Measurements from ENCODE around the gene ORC3.
"Not testable (repeated sequence)": the region's sequence is repeated elsewhere in the genome, so short reads cannot be mapped to it uniquely, and the experiment has no call there.

ORC3 gene

DNA sequence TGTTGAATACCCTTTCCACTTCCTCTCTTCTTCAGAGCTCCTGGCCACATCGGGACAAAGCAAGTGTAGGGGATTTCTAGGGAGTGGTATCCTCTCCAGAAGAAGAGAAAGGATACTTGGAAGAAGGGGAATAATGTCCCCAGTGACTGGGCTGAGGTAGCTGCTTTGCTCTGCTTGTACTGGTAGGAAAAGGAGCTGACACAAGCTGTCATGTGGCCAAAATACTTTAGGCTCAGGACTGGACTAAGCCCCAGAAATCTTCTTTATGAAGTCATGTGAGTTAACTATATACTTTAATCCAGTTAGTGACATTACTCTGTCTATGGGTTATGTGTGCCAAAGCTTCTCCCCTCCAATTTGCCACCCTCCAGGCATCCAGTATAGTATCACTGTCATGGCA, 71.6 kb downstream of the ORC3 start:
- DNase-seq = no peak

DNA sequence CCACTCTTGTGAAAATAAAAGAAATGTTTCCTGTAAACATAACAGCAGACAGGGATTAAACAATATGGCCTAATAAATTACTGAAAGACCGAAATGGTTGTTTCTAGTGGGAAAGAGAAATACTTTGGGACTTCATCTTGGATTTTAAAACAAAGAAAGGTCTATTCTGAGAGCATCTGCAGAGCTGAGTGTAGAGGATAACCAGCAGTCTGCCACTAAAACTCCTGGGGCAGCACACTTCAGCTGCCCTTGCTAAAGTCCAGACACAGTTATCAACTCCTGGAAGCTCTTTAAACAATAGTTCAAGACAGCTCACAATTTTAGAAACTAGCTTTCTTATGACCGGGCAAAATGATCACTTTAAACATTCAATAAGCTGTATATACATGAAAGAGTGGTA, 73.5 kb downstream of the ORC3 start:
- no peak for DNase-seq

DNA sequence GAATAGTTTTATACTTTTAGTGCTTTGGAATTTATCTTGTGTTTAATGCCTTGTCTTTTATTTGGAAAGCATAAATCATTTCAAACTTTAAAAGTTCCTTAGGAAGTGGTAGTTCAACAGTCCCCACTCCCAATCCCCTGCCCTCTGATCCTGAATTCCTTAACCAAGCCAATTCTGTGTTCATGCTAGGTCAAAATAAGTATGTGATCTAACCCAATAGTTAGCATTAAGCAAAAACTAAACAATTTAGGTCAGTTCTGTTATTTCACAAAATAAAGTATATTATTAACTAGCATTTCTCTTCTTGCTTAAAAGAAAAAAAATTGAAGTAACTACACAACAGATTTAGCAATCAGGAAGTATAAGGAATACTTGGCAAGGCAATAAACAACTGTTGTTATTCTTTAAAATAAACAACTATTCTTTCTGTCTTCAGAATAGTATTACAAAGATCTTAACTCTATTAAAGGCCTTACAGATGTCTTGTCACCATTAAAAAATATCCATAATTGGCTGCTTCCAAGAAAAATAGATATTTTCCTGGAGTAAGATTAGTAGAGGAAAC, 75.1 kb downstream of the ORC3 start:
- DNase-seq = no peak

DNA sequence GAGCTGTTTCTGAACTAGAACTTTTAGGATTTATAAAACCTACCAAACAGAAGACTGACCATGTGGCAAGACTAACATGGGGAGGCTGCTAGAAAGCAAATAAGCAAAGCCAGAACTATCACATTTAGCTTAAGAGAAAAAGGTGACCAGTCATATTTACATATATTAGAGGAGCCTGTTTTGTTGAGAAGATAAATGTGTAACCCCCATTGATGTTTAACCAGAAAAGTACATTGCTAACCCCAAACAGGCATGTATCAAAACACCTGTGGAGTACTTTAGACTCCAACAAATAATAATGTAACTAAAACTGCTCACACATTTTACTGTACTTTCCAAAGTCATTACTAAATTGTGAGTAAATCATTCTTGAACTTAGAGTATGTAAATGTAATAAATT, 77.1 kb downstream of the ORC3 start:
- no peak for DNase-seq

DNA sequence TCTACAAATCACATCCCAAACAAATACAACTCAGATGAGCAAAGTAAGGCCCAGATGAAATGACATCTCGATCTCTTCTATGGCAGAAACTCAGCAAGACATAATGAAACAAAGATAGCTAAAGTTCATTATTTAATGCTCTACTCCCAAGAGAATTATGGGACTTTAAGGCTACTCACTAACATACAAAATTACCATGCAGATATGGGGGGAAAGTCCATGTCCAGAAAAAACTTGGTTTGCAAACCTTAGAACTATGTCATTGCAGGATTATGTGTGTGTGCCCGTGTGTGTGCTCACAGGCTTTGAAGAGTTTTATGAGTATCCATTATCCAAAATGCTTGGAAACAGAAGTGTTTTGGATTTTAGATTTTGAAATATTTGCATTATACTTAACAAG, 78.1 kb downstream of the ORC3 start:
- DNase-seq = no peak

DNA sequence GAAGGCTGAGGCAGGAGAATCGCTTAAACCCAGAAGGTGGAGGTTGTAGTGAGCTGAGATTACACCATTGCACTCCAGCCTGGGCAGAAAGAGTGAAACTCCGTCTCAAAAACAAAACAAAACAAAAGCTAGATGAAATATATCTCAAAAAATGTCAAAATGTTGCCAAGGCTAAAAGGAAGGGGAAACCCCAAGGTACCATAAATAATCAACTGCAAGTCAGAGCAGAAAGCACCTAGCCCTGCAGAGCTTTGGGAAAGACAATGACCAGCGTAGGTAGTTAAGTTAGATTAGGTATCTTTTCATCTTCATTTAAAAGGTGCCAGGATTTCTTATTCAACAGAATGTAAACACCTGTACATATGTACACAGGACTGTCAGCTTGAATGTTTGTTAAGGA, 79.1 kb downstream of the ORC3 start:
- DNase-seq = no peak

DNA sequence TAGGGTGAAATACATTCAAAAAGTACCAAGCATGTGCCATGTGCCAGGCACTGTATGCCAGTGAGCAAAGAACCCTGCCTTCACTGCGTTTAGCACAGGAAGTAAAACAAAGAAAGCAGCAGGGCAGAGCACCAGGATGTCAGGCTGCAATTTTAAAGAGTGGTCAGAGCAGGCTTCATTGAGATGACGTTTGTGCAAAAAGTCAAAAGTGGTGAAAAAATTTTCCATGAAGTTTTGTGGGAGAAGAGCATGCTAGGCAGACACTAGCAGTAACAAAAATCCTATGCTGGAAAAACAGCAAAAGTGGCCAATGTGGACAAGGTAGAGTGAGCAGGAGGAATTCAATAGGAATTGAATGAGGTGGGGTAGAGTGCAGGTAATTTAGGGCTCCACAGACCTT, 80.8 kb downstream of the ORC3 start:
- no peak for DNase-seq

DNA sequence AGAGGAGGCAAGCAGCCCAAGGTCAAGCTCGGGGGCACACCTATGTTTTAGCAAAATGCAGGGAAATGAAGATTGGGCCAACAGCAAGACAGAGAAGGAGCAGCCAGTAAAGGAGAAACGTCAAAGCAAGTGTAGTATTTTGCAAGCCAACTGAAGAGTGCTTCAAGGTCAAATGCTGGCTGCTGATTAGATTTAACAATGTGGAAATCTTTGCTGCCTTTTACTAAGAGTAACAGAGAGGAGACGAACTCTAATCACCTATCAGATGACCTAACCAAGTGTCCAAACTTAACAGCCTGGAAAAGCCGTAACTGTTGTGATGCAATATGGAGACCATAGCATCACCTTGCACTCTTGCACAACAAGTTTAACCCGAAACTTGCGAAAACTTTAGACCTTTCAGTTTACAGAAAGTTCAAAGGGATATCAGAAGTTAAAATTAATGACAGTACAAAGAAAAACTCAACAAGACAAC, 81.7 kb downstream of the ORC3 start:
- DNase-seq = no peak

DNA sequence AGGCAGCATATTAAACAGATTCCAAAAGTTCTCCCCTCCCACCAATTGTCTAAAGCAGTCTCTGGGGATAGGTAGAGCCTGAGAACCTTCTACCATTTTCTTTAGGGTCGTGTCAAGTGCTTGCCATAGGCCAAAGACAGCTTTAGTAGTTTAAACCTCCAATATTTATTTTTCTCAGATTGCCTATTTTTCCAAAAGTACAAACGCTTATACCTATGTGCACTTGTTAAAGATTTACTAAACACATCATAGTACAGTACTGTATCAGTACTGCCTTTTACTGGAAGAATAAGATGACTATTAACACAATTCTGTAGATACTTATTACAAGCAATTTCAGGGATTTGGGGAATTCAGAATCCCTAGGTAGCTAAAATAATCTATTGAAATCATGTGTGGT, 82.7 kb downstream of the ORC3 start:
- DNase-seq = no peak

DNA sequence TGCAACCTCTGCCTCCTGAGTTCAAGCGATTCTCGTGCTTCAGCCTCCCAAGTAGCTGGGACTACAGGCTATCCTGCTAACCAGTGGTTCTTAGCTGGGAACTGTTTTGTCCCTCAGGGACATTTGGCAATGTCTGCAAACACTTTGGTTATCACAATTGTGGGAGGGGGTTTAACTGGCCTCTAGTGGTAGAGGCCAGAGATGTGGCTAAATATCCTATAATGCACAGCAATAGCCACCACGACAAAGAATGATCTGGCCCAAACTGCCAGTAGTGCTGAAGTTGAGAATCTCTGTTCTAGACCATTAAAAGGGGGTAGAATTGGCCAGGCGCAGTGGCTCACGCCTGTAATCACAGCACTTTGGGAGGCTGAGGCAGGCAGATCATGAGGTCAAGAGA, 83.3 kb downstream of the ORC3 start:
- DNase-seq = no peak

DNA sequence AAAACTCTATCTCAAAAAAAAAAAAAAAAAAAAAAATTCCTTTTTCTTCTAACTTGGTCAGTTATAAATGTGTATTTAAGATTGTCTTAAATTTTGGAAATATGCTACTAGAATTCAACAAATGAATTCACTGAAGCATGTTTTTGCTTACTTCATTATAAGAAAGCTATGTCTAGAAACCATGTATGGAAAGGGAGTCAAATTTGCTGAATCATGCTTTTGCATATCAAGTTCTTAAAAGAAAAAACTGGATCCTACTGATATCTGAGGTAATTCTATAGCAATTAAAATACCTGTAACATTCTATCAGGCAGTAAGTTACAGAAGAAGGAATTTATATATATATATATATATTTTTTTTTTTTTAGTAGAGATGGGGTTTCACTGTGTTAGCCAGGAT, 84.4 kb downstream of the ORC3 start:
- DNase-seq = no peak

DNA sequence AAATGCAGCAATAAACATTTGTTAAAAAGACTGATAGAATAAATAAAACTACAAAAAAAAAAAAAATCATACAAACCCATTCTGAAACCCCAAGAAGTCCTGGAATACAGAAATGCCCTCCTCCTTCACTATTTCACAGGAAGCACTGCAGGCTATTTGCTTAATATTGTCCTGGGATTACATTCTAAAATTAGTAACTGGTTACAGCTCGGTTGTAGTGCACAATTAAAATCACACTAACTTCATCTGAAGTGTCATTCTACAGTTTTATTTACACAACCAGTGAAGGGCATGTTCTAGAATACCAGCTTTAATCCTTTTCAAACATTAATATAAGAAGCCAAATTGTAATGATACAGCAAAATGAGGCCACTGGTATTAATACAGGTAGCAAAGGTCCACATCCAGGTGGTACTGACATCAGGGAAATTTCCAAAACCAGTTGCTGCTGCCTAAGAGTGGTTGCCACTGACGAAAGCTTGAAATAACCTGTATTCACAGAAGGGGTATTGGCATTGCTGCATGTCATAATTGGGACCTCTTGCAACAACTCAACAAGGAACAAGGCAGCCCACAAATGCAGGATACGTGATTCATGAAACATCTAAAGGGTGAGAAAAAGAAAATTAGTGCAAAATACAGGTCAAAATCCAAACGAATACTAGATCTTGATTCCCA, 85.2 kb downstream of the ORC3 start:
- no peak for DNase-seq

DNA sequence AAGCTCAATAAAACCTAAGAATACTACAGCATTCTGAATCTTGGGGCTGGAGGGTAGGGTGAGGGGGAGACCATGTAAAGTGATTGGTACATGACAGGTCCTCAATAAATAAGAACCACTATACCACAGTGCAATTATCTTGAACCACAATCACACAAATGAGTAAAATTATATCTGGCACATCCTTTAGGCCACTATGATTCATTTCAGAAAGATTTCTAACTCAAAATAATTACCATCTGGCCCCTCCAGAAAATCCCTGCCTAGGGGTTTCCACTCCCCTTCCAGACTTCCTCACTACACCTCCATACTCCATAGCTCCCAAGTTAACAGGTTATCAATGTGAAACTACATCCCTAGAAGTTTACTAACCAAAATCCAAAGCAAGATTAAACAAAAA, 92.4 kb downstream of the ORC3 start:
- no peak for DNase-seq

DNA sequence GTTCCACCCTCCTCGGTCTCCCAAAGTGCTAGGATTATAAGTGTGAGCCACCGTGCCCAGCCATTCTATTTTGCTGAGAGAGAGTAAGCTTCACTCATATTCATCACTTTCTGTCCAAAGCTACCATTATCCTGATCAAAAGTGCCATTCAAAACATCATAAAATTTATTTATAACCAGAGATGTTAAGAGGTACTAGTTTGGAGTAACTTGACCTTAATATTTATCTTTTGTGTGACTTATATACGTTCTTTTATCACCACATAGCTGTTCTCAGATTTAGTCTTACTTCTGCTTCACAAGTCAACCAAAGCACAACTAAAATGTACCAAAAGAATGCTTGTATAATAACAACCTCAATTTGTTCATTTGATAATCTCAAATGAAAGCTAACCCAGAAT, 94.0 kb downstream of the ORC3 start:
- DNase-seq = no peak

DNA sequence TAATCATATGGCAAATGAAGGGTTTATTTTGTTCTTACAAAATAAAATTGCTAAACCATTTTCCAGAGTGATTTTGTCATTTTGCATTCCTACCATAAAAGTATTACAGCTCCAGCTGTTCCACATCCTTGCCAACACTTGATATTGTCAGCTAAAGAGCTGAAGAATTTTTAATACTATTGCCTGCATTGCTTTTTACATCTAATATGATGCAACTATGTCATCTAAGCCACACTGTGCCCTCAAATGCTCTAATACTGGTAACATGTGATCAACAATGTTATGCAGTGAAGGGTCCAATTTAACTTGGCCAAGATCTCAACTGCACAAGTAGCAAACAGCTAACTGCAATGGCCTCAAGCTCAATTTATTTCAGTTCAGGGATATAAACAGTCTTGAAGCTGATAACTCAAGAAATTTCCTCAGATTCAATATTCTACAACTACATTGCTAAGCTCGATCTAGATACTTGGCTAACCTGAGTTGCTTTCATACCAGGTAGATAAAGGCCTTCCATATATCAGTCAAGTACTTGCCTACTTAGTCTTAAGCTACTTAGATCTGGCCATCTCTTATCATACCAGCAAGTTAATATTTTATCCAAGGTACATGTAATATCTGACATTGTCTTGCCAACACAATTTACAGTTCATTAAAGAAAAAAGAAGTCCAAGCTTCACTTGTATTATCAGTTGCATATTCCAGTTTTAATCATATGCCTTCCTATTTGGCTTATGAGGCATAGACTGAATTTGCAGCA, 95.1 kb downstream of the ORC3 start:
- DNase-seq = no peak

DNA sequence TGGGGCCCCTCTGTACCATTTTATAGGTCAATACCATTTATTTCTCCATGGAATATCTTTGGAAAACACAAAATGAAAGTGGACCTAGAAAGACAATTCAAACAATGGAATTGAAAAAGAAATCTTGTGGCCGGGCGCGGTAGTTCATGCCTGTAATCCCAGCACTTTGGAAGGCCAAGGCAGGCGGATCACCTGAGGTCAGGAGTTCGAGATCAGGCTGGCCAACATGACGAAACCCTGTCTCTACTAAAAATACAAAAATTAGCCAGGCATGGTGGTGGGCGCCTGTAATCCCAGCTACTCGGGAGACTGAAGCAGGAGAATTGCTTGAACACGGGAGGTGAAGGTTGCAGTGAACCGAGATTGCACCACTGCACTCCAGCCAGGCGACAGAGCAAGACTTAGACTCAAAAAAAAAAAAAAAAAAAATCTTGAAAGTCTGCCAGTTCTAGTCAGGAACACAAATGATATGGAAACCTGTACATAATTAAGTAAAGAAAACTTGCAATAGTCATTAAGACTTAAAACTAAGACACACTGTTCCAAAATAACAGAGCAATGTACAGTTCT, 96.8 kb downstream of the ORC3 start:
- DNase-seq = not testable (repeated sequence)

DNA sequence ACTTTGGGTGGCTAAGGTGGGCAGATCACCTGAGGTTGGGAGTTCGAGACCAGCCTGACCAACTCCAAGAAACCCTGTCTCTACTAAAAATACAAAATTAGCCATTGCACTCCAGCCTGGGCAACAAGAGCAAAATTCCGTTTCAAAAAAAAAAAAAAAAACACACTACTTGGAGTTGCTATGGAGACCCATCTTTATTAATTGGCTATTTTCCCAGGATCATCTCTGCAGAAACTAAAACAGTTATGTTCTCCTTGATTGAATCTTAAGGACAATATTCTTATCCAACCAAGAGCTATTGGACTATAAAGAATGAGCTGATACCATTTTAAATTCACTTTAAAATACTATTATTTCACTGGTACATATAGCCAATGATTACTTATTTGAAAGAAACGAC, 97.4 kb downstream of the ORC3 start:
- DNase-seq = no peak

DNA sequence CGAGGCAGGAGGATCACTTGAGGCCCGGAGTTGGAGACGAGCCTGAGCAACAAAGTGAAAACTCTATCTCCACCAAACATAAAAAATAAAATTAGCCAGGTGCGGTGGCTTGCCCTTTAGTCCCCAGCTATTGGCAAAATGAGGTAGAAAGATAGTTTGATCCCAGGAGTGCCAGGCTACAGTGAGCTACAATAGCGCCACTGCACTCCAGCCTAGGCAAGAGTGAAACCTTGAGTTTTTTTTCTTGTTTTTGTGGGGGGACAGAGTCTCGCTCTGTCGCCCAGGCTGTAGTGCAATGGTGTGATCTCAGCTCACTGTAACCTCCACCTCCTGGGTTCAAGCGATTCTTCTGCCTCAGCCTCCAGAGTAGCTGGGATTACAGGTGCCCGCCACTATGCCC, 98.0 kb downstream of the ORC3 start:
- DNase-seq = not testable (repeated sequence)

DNA sequence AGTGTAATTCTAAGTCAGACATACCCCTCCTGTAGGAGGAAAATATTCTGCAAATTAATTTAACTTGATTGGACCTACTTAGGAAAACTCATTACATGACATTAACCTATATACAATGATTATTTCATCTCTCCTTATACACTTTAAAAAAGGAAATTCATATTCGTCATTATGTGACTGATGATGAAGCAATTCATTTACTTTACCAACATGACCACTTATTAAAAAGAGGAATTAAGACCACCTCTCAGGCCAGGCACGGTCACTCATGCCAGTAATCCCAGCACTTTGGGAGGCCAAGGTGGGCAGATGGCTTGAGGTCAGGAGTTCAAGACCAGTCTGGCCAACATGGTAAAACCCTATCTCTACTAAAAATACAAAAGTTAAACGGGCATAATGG, 100.5 kb downstream of the ORC3 start:
- DNase-seq = no peak

DNA sequence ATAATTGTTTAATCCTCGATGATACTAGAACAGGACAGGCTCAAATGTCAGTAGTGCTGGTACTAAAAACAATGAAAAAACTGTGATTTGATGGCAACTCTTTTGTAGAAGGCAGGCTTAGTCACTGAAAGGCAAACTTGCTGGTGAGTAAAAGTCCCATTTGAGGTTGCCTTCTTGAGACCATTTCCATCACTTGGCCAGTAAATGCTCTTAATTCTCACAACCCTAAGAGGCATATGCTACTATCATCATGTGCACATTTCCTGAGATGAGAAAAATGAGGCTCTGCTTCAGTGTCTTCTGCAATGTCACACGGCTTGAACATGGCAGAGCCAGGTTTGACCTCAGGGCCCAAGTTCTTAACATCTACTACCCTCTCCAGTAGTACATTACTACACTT, 102.2 kb downstream of the ORC3 start:
- no peak for DNase-seq

DNA sequence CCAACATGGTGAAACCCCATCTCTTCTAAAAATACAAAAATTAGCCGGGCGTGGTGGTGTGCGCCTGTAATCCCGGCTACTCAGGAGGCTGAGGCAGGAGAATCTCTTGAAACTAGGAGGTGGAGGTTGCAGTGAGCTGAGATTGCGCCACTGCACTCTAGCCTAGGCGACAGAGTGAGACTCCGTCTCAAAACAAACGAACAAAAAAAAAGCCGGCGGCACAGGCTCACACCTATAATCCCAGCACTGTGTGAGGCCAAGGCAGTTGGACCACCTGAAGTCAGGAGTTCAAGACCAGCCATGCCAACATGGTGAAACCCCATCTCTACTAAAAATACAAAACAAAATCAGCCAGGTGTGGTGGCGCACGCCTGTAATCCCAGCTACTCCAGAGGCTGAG, 106.9 kb downstream of the ORC3 start:
- DNase-seq = not testable (repeated sequence)

DNA sequence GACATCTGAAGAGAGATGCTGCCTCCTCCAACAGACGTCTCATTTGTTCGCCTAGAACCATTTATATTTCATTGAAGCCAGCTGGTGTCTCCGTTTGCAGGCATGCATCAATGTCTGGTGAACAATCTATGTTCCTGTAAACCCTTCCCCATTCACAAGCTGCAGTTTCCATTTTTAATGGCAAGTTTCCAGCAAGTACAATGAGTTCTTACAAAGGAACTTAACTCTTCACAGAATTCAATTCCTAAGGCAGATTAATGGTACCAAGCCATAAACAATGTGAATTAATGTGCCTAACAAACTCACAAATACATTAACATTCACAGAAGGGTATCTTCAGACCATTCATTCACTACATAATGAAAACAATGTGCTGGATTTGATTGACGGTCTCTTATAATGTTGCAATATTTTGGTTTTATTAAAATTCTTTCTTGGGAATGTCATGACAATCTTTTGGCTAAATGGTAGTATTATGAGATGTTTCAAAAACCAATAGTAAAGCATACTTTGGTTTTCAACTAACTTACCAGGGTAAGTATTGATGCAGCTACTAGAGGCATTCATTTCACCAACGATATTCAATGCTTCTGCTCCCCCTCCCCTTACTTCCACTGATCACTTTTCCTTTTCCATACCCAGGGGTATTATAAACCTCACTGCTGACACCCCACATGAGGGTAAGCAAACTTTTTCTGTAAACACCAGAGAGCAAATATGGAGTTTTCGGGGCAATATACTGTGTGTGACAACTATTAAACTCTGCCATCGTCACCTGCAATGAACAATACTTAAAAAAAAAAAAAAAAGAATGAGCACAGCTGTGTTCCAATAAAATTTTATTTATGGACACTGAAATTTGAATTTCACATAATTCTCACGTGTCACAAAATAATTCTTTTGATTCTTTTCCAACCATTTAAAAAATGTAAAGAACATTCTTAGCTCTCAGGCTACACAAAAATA, 107.9 kb downstream of the ORC3 start:
- no peak for DNase-seq

DNA sequence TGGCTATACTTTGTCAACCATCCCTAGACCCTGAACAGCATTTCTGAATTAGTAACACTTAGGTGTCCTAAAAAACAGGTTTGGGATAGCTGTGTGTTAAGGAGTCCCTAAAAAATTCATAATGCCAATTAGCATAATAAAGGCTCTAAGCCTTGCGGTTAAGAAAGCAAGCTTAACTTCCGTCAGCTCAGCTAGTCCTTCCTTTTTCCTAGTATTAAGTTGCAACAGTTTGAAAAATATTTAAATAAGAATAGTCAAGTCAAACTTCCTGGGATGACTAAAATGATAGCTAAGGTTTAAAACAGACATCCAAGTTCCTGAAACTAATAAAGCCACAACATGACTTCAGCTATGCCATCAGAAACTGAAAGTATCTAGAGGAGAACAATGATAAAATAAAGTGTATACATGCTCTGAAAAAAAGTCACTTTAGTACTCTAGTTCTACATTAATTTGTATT, 108.6 kb downstream of the ORC3 start:
- no peak for DNase-seq

Data from stimulated activated CD4-positive, alpha-beta T cell treated with anti-CD3 and anti-CD28 coated beads, Interleukin-12 subunit alpha, Interleukin-12 subunit beta, amount 100 ng/mL, for 4 hours (primary cell).